HepG2 (cell line): Measurements from ENCODE around the gene AP2S1. TPM values are rescaled to one million over a fixed set of nuclear protein-coding genes. Genes with fewer than 3 reads are reported as not detected.
A peak's percentile ranks its signal among the peaks of the same experiment; 100 is the strongest.

Source experiments
- DNMT3B ChIP-seq: conservative IDR thresholded peaks from 2 replicates; pipeline ENCODE4 v1.6.1; 2016; ENCODE audit warnings: missing biosample characterization, control low read depth
- EZH2 ChIP-seq: conservative IDR thresholded peaks from 2 replicates; pipeline ENCODE4 v1.6.1; 2012; ENCODE audit warnings: mild to moderate bottlenecking, low read depth, low read length, moderate library complexity
- KAT7 ChIP-seq: IDR thresholded peaks from 2 replicates; pipeline ENCODE4 v1.6.1; 2018; ENCODE audit warnings: borderline replicate concordance, missing compliant biosample characterization
- POLR2AphosphoS2 ChIP-seq: IDR thresholded peaks from 2 replicates; pipeline ENCODE4 v1.6.1; 2011; ENCODE audit warnings: low read depth, low read length, improper control_type of control experiment
- ZNF101 ChIP-seq: sonication (generic); formaldehyde crosslinking; IDR thresholded peaks from 2 replicates; pipeline ENCODE4 v1.4.0; 2020; ENCODE audit warnings: mild to moderate bottlenecking, low read depth, missing genetic modification reagents, borderline replicate concordance
- ZNF256 ChIP-seq: sonication (generic); formaldehyde crosslinking; conservative IDR thresholded peaks from 2 replicates; pipeline ENCODE4 v1.4.0; 2020; ENCODE audit warnings: missing genetic modification reagents
- ZNF296 ChIP-seq: sonication (generic); formaldehyde crosslinking; conservative IDR thresholded peaks from 2 replicates; pipeline ENCODE4 v1.5.0; 2020; ENCODE audit warnings: mild to moderate bottlenecking, missing genetic modification reagents
- ZNF354B ChIP-seq: sonication (generic); formaldehyde crosslinking; IDR thresholded peaks from 2 replicates; pipeline ENCODE4 v1.8.0; 2022; ENCODE audit warnings: mild to moderate bottlenecking, missing genetic modification reagents
- polyA plus RNA-seq, 8 experiments: library from polyadenylated mRNA; depleted of rRNA in 3 of 8; stranded (reverse) in 7 of 8; unstranded in 1 of 8; fragments of >200 nt; fragmentation: Illumina TruSeq in 4 of 8; extraction: Trizol in 4 of 8; gene quantifications; 2 replicates each; pipeline versions ENCODE4 v1.2.1 to v1.2.3, GENCODE V29; 2011 to 2016; ENCODE audit warnings: low read depth in 4 of 8, missing spikeins in 1 of 8, mixed read lengths in 1 of 8; ENCODE audit not compliant: insufficient read depth in 1 of 8
- total RNA-seq, 5 experiments: library from RNA; depleted of rRNA; stranded (reverse); fragments of >200 nt; fragmentation: Illumina TruSeq; extraction: Trizol; gene quantifications; 2 replicates each; pipeline ENCODE4 v1.2.3, GENCODE V29; 2016; ENCODE audit warnings: low read depth in 1 of 5
- TF ChIP-seq, protein P1 (sequence below): sonication (generic); formaldehyde crosslinking; IDR thresholded peaks from 2 replicates; pipeline ENCODE4 v1.4.0; 2020; ENCODE audit warnings: missing genetic modification reagents, borderline replicate concordance
- TF ChIP-seq, protein P2 (sequence below): sonication (generic); formaldehyde crosslinking; IDR thresholded peaks from 2 replicates; pipeline ENCODE4 v1.4.0; 2020; ENCODE audit warnings: missing genetic modification reagents
- TF ChIP-seq, protein P3 (sequence below): sonication (generic); formaldehyde crosslinking; IDR thresholded peaks from 2 replicates; pipeline ENCODE4 v1.8.0; 2022; ENCODE audit warnings: missing genetic modification reagents, mild to moderate bottlenecking, moderate library complexity, borderline replicate concordance
- TF ChIP-seq, protein P4 (sequence below): sonication (generic); formaldehyde crosslinking; IDR thresholded peaks from 2 replicates; pipeline ENCODE4 v1.5.0; 2020; ENCODE audit warnings: mild to moderate bottlenecking, missing genetic modification reagents, borderline replicate concordance

Gene AP2S1
- total and polyA plus RNA-seq, 2 of the 13 experiments (the other 11 are each of a cell fraction or from before 2014, with no cell fraction given): 45.2 to 86.1 TPM

DNA sequence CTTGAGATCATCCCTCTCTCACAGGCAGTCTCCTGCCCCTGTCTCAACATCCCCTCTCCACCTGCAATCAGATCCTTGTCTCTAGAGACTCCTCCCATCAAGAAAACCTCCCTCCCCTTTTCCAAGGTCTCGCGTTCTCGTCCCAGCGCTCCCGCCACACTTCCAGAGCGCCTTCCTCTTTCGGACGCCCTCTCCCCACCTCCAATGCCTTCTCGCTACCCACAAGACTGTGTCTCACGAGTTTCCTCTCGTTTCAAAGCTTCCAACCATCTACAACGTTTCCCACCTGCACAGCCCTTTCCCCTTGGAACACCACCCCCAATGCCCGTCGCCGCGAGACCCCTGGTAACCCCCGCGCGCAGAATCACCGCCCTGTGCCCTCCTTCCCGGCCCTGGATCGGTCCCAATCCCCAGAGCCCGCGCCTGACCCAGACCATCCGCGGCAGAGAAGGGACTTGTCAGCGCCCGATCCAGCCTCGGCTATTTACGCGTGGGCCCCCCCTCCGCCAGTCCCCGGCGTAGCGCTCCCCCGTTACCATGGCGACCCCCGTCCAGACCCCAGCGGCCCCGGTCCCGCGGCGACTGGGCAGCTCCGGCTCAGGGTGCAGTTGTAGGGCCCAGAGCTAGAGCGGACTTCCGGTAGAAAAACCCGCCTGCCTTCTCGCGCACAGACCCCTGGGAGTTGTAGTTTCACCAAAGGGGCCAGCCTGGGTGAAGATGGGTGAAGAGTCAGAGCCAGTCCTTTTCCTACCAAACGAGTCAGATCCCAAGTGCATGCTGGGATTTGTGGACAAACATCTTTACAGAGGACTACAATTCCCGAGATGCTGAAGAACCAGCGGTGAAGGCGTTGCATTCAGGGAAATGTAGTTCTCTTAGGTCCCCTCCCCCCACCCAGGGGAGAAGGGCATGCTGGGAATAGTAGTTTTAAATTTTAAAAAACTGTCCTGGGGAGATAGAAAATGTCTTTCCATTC is at the start of gene AP2S1 (continued):
- TF ChIP-seq, protein P1, sequence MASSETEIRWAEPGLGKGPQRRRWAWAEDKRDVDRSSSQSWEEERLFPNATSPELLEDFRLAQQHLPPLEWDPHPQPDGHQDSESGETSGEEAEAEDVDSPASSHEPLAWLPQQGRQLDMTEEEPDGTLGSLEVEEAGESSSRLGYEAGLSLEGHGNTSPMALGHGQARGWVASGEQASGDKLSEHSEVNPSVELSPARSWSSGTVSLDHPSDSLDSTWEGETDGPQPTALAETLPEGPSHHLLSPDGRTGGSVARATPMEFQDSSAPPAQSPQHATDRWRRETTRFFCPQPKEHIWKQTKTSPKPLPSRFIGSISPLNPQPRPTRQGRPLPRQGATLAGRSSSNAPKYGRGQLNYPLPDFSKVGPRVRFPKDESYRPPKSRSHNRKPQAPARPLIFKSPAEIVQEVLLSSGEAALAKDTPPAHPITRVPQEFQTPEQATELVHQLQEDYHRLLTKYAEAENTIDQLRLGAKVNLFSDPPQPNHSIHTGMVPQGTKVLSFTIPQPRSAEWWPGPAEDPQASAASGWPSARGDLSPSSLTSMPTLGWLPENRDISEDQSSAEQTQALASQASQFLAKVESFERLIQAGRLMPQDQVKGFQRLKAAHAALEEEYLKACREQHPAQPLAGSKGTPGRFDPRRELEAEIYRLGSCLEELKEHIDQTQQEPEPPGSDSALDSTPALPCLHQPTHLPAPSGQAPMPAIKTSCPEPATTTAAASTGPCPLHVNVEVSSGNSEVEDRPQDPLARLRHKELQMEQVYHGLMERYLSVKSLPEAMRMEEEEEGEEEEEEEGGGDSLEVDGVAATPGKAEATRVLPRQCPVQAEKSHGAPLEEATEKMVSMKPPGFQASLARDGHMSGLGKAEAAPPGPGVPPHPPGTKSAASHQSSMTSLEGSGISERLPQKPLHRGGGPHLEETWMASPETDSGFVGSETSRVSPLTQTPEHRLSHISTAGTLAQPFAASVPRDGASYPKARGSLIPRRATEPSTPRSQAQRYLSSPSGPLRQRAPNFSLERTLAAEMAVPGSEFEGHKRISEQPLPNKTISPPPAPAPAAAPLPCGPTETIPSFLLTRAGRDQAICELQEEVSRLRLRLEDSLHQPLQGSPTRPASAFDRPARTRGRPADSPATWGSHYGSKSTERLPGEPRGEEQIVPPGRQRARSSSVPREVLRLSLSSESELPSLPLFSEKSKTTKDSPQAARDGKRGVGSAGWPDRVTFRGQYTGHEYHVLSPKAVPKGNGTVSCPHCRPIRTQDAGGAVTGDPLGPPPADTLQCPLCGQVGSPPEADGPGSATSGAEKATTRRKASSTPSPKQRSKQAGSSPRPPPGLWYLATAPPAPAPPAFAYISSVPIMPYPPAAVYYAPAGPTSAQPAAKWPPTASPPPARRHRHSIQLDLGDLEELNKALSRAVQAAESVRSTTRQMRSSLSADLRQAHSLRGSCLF (CRISPR knock-in tag): 0 out of 2 replicates have a peak, but pooled peaks have one; percentile 18
- no peak for TF ChIP-seq ZNF101 (CRISPR knock-in tag)
- TF ChIP-seq, protein P2, sequence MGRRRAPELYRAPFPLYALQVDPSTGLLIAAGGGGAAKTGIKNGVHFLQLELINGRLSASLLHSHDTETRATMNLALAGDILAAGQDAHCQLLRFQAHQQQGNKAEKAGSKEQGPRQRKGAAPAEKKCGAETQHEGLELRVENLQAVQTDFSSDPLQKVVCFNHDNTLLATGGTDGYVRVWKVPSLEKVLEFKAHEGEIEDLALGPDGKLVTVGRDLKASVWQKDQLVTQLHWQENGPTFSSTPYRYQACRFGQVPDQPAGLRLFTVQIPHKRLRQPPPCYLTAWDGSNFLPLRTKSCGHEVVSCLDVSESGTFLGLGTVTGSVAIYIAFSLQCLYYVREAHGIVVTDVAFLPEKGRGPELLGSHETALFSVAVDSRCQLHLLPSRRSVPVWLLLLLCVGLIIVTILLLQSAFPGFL (CRISPR knock-in tag): no peak
- TF ChIP-seq DNMT3B: no peak
- TF ChIP-seq EZH2: no peak
- TF ChIP-seq KAT7 (CRISPR knock-in tag): no peak
- no peak for TF ChIP-seq POLR2AphosphoS2
- 0 out of 2 replicates have a peak, but pooled peaks have one; percentile 35 for TF ChIP-seq ZNF256 (CRISPR knock-in tag)
- no peak for TF ChIP-seq ZNF354B (CRISPR knock-in tag)
- TF ChIP-seq, protein P3, sequence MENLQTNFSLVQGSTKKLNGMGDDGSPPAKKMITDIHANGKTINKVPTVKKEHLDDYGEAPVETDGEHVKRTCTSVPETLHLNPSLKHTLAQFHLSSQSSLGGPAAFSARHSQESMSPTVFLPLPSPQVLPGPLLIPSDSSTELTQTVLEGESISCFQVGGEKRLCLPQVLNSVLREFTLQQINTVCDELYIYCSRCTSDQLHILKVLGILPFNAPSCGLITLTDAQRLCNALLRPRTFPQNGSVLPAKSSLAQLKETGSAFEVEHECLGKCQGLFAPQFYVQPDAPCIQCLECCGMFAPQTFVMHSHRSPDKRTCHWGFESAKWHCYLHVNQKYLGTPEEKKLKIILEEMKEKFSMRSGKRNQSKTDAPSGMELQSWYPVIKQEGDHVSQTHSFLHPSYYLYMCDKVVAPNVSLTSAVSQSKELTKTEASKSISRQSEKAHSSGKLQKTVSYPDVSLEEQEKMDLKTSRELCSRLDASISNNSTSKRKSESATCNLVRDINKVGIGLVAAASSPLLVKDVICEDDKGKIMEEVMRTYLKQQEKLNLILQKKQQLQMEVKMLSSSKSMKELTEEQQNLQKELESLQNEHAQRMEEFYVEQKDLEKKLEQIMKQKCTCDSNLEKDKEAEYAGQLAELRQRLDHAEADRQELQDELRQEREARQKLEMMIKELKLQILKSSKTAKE (CRISPR knock-in tag): peak; percentile 39; the same call in 1 of the 2 replicates
- TF ChIP-seq, protein P4, sequence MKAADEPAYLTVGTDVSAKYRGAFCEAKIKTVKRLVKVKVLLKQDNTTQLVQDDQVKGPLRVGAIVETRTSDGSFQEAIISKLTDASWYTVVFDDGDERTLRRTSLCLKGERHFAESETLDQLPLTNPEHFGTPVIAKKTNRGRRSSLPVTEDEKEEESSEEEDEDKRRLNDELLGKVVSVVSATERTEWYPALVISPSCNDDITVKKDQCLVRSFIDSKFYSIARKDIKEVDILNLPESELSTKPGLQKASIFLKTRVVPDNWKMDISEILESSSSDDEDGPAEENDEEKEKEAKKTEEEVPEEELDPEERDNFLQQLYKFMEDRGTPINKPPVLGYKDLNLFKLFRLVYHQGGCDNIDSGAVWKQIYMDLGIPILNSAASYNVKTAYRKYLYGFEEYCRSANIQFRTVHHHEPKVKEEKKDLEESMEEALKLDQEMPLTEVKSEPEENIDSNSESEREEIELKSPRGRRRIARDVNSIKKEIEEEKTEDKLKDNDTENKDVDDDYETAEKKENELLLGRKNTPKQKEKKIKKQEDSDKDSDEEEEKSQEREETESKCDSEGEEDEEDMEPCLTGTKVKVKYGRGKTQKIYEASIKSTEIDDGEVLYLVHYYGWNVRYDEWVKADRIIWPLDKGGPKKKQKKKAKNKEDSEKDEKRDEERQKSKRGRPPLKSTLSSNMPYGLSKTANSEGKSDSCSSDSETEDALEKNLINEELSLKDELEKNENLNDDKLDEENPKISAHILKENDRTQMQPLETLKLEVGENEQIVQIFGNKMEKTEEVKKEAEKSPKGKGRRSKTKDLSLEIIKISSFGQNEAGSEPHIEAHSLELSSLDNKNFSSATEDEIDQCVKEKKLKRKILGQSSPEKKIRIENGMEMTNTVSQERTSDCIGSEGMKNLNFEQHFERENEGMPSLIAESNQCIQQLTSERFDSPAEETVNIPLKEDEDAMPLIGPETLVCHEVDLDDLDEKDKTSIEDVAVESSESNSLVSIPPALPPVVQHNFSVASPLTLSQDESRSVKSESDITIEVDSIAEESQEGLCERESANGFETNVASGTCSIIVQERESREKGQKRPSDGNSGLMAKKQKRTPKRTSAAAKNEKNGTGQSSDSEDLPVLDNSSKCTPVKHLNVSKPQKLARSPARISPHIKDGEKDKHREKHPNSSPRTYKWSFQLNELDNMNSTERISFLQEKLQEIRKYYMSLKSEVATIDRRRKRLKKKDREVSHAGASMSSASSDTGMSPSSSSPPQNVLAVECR (CRISPR knock-in tag): peak; percentile 93
- no peak for TF ChIP-seq ZNF296 (CRISPR knock-in tag)
